ENCODE measurements around the gene CDX1. TPM values are rescaled to one million over a fixed set of nuclear protein-coding genes. Genes with fewer than 3 reads are reported as not detected.

The CDX1 gene
- total RNA-seq, 1 donor from 2014 or later = not detected

DNA sequence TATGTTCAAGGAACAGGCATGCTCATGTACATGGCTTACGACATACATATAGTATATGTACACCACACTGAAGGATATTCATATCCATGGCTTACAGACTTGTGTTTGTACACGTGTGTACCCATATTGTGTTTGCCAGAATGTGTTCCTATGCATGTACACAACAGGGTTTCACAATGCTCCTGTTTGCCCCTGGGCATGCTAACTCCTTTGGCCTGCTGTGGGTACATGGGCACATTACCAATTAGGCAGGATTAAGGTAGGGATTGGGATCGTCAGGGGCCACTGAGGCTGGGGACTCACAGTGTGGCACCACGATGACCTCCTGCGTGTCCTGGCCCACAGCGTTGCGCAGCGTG lies 37.1 kb upstream of the CDX1 start:
- intact Hi-C loops (cut with micrococcal nuclease) = no loop called here
- H3K4me3 ChIP-seq = peak overlapping the region; percentile 43
- H3K4me1 ChIP-seq = peaks cover 31% of the 10 kb centered on the region
- TF ChIP-seq, protein P1, sequence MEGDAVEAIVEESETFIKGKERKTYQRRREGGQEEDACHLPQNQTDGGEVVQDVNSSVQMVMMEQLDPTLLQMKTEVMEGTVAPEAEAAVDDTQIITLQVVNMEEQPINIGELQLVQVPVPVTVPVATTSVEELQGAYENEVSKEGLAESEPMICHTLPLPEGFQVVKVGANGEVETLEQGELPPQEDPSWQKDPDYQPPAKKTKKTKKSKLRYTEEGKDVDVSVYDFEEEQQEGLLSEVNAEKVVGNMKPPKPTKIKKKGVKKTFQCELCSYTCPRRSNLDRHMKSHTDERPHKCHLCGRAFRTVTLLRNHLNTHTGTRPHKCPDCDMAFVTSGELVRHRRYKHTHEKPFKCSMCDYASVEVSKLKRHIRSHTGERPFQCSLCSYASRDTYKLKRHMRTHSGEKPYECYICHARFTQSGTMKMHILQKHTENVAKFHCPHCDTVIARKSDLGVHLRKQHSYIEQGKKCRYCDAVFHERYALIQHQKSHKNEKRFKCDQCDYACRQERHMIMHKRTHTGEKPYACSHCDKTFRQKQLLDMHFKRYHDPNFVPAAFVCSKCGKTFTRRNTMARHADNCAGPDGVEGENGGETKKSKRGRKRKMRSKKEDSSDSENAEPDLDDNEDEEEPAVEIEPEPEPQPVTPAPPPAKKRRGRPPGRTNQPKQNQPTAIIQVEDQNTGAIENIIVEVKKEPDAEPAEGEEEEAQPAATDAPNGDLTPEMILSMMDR (IDR thresholded peaks at IDR 0.05; ENCODE audit: borderline replicate concordance) = no peak
- H3K9me3 ChIP-seq (replicated peaks) = no peaks in the 10 kb centered on the region
- peak overlapping the region; percentile 89 for H3K27ac ChIP-seq (replicated peaks)
- DNase-seq = no peak
- no peaks in the 10 kb centered on the region for H3K27me3 ChIP-seq (ENCODE audit: low read depth)
- H3K36me3 ChIP-seq = peaks cover 37% of the 10 kb centered on the region

DNA sequence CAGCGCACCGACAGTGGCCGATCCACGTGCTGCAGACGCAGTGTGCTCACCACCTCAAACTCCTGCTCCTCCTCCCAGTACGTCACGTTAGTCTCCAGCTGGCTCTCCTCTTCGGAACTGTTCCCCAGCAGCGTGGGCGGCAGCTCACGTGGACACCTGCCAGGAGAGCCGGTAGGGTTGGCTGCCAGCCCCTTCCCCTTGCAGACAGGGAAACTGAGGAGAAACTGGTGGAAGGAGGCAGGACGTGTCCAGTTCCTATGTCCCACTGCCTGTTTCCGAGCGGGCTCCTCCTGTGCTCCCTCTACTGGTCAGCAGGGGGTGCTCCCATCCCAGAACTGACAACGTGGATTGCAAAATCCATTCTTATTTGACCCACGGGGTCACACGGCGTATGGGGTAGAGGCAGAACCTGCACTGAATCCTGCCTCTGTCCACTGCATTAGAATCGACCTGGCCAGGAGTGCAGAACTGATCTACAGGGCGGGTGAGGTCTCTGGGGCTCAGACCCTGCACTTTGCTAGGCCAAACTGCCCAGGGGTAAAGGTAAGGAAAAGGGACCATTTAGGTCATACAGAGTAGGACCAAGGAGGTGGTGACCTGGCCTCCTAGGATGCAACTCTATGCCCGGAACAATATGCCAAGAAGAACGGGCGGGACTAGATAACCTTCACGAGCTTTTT lies 36.6 kb upstream of the CDX1 start:
- Histone ChIP-seq H3K4me3 (peak overlapping the region; percentile 43), H3K27ac (replicated peaks) (peak overlapping the region; percentile 89), H3K9me3 (replicated peaks) (no peaks in the 10 kb centered on the region), H3K27me3 (ENCODE audit: low read depth) (no peaks in the 10 kb centered on the region), H3K36me3 (peaks cover 42% of the 10 kb centered on the region), H3K4me1 (peaks cover 36% of the 10 kb centered on the region)
- DNase-seq = peak; percentile 71
- intact Hi-C loops (cut with micrococcal nuclease) = no loop called here
- TF ChIP-seq, protein P1 (IDR thresholded peaks at IDR 0.05; ENCODE audit: borderline replicate concordance) = peak; percentile 95

DNA sequence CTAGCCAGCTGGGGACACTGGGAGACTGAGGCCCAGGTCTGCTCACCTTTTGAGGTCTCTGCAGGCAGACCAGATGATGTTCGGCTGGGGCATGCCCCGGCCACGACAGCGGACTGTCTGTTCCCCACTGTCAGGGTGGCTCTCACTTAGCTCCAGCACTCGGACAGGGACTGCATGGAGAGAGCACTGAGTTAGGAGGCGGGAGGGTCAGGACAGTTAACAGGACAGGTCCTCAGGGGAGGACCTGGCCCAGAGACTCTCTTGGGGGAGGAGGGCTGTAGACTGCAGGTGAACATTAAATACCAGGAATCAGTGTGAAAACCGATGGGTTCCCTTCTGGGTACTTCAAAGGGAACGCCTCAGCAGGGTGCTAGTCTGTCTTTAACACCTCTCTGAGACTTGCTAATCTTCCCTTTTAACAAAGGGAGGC lies 36.1 kb upstream of the CDX1 start:
- intact Hi-C loops (cut with micrococcal nuclease) = no loop called here
- TF ChIP-seq, protein P1 (IDR thresholded peaks at IDR 0.05; ENCODE audit: borderline replicate concordance) = no peak
- Histone ChIP-seq H3K27ac (replicated peaks) (peak overlapping the region; percentile 89), H3K27me3 (ENCODE audit: low read depth) (no peaks in the 10 kb centered on the region), H3K9me3 (replicated peaks) (no peaks in the 10 kb centered on the region), H3K36me3 (peaks cover 44% of the 10 kb centered on the region), H3K4me1 (peaks cover 41% of the 10 kb centered on the region), H3K4me3 (no peak overlapping the region)
- DNase-seq = no peak

DNA sequence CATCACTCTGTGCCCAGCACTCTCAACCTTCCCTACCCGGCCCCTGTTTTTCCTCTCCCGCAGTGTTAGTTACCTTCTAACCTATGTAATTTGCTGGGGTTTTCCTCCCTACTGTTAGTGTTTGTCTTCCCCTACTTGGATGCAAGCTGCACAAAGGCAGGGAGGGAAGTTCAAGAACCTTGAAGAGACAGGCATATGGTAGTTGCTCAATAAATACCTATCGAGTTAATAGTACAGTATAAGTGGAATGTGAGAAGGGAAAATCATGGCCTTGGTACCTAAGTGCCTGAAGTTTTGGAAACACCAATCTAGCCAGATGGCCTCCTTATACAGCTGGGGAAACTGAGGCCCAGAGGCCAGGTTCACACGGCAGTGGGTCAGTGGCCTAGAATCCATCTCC lies 35.1 kb upstream of the CDX1 start:
- Histone ChIP-seq H3K4me1 (peaks cover 50% of the 10 kb centered on the region), H3K36me3 (peaks cover 36% of the 10 kb centered on the region)
- intact Hi-C loops (cut with micrococcal nuclease) = no loop called here

DNA sequence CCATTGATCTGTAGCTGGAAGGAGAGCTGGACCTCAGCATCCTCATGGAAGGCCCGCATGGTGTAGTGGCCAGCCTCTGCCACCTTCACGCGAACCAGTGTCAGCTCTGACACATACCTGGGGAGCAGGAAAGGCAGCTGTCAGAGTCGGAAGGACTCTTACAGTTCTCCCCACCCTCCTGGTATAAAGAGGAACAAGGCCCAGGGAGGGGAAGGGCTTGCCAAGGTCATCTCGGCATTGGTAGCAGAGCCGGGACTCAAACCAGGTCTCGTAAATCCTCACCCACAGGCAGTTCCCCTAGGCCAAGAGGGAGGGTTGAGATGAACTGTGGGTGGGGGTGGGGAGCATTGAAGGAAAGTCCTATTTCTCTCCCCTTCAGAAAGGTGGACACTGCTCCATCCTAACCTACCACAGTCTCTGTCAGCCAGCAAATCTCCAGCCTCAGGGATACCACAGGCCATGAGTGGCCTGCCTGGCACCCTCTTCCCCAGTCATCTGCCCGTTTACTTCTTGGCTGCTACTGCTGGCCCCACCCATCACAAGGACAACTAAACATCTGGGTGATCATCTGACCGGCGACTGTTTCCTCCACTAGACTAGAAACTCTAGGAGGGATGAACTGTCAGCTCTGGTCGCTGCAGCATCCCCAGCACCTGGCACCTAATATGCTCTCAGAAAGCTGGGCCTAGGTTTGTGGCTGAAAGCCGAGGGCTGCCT lies 34.4 kb upstream of the CDX1 start:
- intact Hi-C loops (cut with micrococcal nuclease) = no loop called here
- Histone ChIP-seq H3K4me3 (no peak overlapping the region), H3K27ac (replicated peaks) (peak overlapping the region; percentile 89), H3K27me3 (ENCODE audit: low read depth) (no peaks in the 10 kb centered on the region), H3K4me1 (peaks cover 57% of the 10 kb centered on the region), H3K36me3 (peaks cover 30% of the 10 kb centered on the region), H3K9me3 (replicated peaks) (no peaks in the 10 kb centered on the region)
- no peak for DNase-seq
- TF ChIP-seq, protein P1 (IDR thresholded peaks at IDR 0.05; ENCODE audit: borderline replicate concordance) = no peak

More for the DNA sequence above, 35.1 kb upstream of the CDX1 start:
- Histone ChIP-seq H3K4me3 (no peak overlapping the region), H3K27me3 (ENCODE audit: low read depth) (no peaks in the 10 kb centered on the region), H3K27ac (replicated peaks) (peak overlapping the region; percentile 89), H3K9me3 (replicated peaks) (no peaks in the 10 kb centered on the region)
- DNase-seq = no peak
- TF ChIP-seq, protein P1 (IDR thresholded peaks at IDR 0.05; ENCODE audit: borderline replicate concordance) = no peak
